Ascending aorta (tissue), 2 donors: ENCODE measurements around the gene PLCH1. TPM values are rescaled to one million over a fixed set of nuclear protein-coding genes. Genes with fewer than 3 reads are reported as not detected.
"Not testable (repeated sequence)": the region's sequence is repeated elsewhere in the genome, so short reads cannot be mapped to it uniquely, and the experiment has no call there.

Source experiments
- DNase-seq, 2 donors: peaks; one replicate each; pipeline ENCODE4 v3.0.0-alpha.2; 2019; ENCODE audit warnings: low spot score in 2 of 2
- H3K27ac ChIP-seq, 2 donors: fragments of 200-600 bp; sonication (generic); one replicate each; pipeline ENCODE4 v1.5.1; 2016 to 2017; ENCODE audit warnings: mild to moderate bottlenecking in 1 of 2
- H3K27me3 ChIP-seq: fragments of 200-600 bp; sonication (generic); one replicate; pipeline ENCODE4 v1.5.1; 2017
- H3K36me3 ChIP-seq, 2 donors: fragments of 200-600 bp; sonication (generic); one replicate each; pipeline ENCODE4 v1.5.1; 2016
- H3K4me1 ChIP-seq, 2 donors: fragments of 200-600 bp; sonication (generic); one replicate each; pipeline ENCODE4 v1.5.1; 2016 to 2017; ENCODE audit warnings: mild to moderate bottlenecking in 1 of 2
- H3K4me3 ChIP-seq, 2 donors: fragments of 200-600 bp; sonication (generic); one replicate each; pipeline ENCODE4 v1.5.1; 2016 to 2017; ENCODE audit warnings: mild to moderate bottlenecking in 1 of 2
- H3K9me3 ChIP-seq, 2 donors: fragments of 200-600 bp; sonication (generic); one replicate each; pipeline ENCODE4 v1.5.1; 2016
- intact Hi-C: fragments of 100-400 bp; cut with DNase I; formaldehyde crosslinking; loops from one replicate; pipeline ENCODE4 v1.15.1; 2023
- total RNA-seq: library from RNA; depleted of rRNA; stranded (reverse); fragments of >200 nt; gene quantifications from one replicate; pipeline ENCODE4 v1.1.0, GENCODE V29; 2016
- TF ChIP-seq, protein P1 (sequence below), 3 experiments: fragments of 200-600 bp in 2 of 3; fragments of 450-650 bp in 1 of 3; sonication (generic) in 2 of 3; IDR thresholded peaks; one replicate each; pipeline ENCODE4 v1.5.1; 2016 to 2019; ENCODE audit warnings: antibody characterized with exemption in 3 of 3, mild to moderate bottlenecking in 1 of 3, moderate library complexity in 1 of 3

PLCH1 gene
- total RNA-seq, 1 donor from 2014 or later = not detected

DNA sequence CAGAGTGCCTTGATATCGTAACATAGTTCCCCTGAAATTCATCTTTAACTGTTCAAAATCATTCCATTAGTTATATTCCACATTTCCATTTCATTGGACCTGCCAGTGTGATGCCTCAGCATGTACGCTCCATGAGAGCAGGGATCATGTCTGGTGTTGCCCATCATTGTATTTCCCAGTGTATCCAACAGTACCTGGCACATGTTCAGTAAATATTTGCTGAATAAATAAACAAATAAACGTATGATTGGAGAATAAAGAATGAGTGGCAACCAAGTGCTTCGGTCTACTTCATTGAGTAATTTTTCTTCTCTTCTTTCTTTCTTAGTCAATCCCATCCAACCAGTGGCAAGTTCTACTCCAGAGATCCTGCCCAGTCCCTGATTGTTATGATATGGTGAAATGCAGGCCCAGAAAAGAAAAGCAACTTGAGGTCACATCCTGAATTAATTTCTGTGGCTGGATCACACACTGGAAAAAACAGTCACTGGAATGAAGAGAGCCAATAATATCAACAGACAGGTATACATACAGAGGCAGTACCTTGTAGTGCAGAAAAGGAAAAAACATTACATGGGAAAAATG is 101.2 kb downstream of the PLCH1 start:
- no peaks in the 10 kb centered on the region for H3K36me3 ChIP-seq
- intact Hi-C loops = no loop called here

DNA sequence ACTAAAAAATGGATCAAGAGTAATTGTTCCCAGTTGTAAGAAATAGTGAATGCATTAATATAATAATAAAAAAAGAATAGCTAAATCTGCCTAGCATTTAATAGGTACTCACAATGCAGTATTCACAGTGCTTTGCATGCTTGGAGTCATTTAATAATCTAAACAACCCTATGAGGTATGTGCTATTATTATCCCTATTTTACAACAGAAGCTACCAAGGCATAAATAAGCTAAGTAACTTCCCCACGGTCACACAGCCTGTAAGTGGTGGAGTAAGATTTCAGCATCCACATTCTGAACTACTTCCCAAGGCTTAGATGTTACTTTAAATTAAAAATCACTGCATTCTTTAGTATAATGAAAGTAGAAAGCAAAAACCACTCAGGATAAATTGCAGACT is 102.9 kb downstream of the PLCH1 start:
- TF ChIP-seq, protein P1, sequence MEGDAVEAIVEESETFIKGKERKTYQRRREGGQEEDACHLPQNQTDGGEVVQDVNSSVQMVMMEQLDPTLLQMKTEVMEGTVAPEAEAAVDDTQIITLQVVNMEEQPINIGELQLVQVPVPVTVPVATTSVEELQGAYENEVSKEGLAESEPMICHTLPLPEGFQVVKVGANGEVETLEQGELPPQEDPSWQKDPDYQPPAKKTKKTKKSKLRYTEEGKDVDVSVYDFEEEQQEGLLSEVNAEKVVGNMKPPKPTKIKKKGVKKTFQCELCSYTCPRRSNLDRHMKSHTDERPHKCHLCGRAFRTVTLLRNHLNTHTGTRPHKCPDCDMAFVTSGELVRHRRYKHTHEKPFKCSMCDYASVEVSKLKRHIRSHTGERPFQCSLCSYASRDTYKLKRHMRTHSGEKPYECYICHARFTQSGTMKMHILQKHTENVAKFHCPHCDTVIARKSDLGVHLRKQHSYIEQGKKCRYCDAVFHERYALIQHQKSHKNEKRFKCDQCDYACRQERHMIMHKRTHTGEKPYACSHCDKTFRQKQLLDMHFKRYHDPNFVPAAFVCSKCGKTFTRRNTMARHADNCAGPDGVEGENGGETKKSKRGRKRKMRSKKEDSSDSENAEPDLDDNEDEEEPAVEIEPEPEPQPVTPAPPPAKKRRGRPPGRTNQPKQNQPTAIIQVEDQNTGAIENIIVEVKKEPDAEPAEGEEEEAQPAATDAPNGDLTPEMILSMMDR (IDR thresholded peaks at IDR 0.05) = no peak
- intact Hi-C loops = no loop called here
- no peak overlapping the region for H3K4me3 ChIP-seq
- H3K36me3 ChIP-seq = no peaks in the 10 kb centered on the region
- no peaks in the 10 kb centered on the region for H3K9me3 ChIP-seq
- H3K27ac ChIP-seq = no peak overlapping the region
- H3K27me3 ChIP-seq = no peaks in the 10 kb centered on the region
- H3K4me1 ChIP-seq = no peaks in the 10 kb centered on the region
- no peak for DNase-seq

More for the DNA sequence above, 101.2 kb downstream of the PLCH1 start:
- no peak overlapping the region for H3K4me3 ChIP-seq
- no peaks in the 10 kb centered on the region for H3K4me1 ChIP-seq
- TF ChIP-seq, protein P1 (IDR thresholded peaks at IDR 0.05) = no peak
- DNase-seq = no peak
- H3K27me3 ChIP-seq = no peaks in the 10 kb centered on the region
- H3K27ac ChIP-seq = no peak overlapping the region
- no peaks in the 10 kb centered on the region for H3K9me3 ChIP-seq

DNA sequence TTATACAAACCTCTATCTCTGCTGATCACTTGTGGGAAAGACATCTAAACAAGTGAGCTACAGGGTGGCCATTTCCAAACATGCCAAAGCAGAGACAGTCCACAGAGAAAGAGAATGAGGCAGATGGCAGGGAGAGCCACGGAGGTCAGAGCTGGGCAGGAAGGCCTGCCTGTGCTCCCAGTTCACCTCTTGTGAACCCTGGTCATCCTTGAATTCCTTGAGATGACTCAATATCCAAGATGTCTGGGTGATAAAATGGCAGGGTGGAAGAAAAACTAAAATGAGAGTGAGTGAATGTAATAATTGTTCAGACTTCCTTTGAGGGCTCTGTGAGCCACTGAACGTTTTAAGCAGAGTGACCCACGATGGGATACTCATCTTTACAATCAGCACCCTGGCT is 104.8 kb downstream of the PLCH1 start:
- Histone ChIP-seq H3K36me3 (no peaks in the 10 kb centered on the region), H3K4me3 (no peak overlapping the region), H3K27me3 (no peaks in the 10 kb centered on the region), H3K9me3 (no peaks in the 10 kb centered on the region), H3K27ac (no peak overlapping the region), H3K4me1 (no peaks in the 10 kb centered on the region)
- intact Hi-C loops = no loop called here
- no peak for DNase-seq
- TF ChIP-seq, protein P1 (IDR thresholded peaks at IDR 0.05) = no peak

DNA sequence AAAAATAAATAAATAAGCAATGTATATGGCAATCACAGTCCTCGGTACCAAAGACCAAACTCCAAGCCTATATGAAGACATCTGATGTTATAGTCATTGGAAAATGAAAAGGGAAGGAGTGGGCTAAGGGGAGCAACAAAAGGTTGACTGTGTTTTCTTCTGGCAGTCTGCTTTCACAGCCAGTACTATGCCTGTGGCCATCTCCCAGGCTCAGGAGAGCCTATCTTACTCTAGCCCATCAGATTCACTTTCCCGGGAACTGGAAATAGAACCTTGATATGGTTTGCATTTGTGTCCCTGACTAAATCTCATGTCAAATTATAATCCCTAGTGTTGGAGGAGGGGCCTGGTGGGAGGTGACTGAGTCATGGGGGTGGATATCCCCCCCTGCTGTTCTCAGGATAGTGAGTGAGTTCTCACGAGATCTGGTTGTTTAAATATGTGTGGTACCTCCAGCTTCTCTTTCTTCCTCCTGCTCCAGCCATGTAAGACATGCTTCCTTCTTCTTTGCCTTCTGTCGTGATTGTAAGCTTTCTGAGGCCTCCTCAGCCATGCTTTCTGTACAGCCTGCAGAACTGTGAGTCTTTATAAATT is 105.3 kb downstream of the PLCH1 start:
- Histone ChIP-seq H3K27ac (no peak overlapping the region), H3K4me1 (no peaks in the 10 kb centered on the region), H3K4me3 (no peak overlapping the region), H3K27me3 (no peaks in the 10 kb centered on the region), H3K9me3 (no peaks in the 10 kb centered on the region), H3K36me3 (no peaks in the 10 kb centered on the region)
- TF ChIP-seq, protein P1 (IDR thresholded peaks at IDR 0.05) = no peak
- no peak for DNase-seq
- intact Hi-C loops = no loop called here

DNA sequence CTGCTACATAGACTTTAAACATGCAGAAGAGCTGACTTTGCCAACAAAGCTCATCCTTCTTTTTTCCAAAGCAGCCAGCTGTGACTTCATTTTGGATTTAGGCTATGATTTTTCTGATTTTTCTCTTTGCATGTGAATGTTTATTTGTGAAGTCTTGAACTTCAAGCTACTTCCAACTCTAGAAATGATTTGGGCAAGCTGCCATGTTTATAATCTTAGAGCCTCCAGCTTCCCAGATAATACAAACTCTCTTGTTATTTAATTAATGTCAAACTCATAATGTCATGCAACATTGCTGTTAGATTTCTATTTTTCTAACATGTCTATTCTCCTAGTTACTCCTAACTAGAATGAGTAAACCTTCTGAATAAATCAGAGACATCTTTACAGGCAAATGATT is 106.4 kb downstream of the PLCH1 start:
- H3K27ac ChIP-seq, DNase-seq, H3K36me3 ChIP-seq, H3K9me3 ChIP-seq, H3K4me1 ChIP-seq, H3K4me3 ChIP-seq, H3K27me3 ChIP-seq, intact Hi-C loops: not testable (repeated sequence)

GRCh38 chr3:155637567-155637966 is 107.3 kb downstream of the PLCH1 start:
- Histone ChIP-seq H3K9me3 (no peaks in the 10 kb centered on the region), H3K27ac (no peak overlapping the region), H3K4me3 (no peak overlapping the region), H3K27me3 (no peaks in the 10 kb centered on the region), H3K4me1 (no peaks in the 10 kb centered on the region), H3K36me3 (no peaks in the 10 kb centered on the region)
- no peak for DNase-seq
- intact Hi-C loops = no loop called here
- TF ChIP-seq, protein P1 (IDR thresholded peaks at IDR 0.05) = no peak
